ENCODE measurements around the gene DCTD. TPM values are rescaled to one million over a fixed set of nuclear protein-coding genes. Genes with fewer than 3 reads are reported as not detected.

DCTD gene
- total and polyA plus RNA-seq, 10 of the 15 experiments (the other 5 are each of a cell fraction or from before 2014, with no cell fraction given), result 37.8 to 137 (median 92.1) TPM

GRCh38 chr4:182890202-182890601, 27.0 kb downstream of the DCTD start:
- no peak overlapping the region for H2AFZ ChIP-seq (ENCODE audit: control insufficient read depth, low read depth, low read length)
- no peaks in the 10 kb centered on the region for H4K20me1 ChIP-seq (ENCODE audit: control insufficient read depth, insufficient read depth)
- peaks cover 4% of the 10 kb centered on the region; the same call in 2 of the 3 replicates for H3K9me3 ChIP-seq (replicated peaks; ENCODE audit: control insufficient read depth, insufficient read depth, low read length)
- ChIA-PET SMC1A (ENCODE audit: uncharacterized antibody, unreplicated experiment) (no interaction called here), CTCF (no interaction called here), RAD21 (ENCODE audit: unreplicated experiment) (no interaction called here), POLR2A (no interaction called here)
- H3K27ac ChIP-seq (ENCODE audit: control insufficient read depth, insufficient read depth), result no peak overlapping the region
- ATAC-seq, result no peak
- WGBS (ENCODE audit: insufficient coverage, insufficient replicate concordance, low lambda C conversion rate, missing lambda C conversion rate), result 93% methylated on average over 10 of the region's 10 CpGs
- H3K4me2 ChIP-seq (ENCODE audit: control insufficient read depth, insufficient read depth), result no peak overlapping the region
- no peak for DNase-seq (ENCODE audit: low read depth, low spot score)
- no peak for FAIRE-seq
- in situ Hi-C loops (cut with MboI), result no loop called here
- H3K27me3 ChIP-seq (replicated peaks in 1 of 2; ENCODE audit: control insufficient read depth in 2 of 2, insufficient read depth in 2 of 2, low read length in 1 of 2), result no peaks in the 10 kb centered on the region
- H3K79me2 ChIP-seq (ENCODE audit: control insufficient read depth, insufficient read depth, low read length), result no peaks in the 10 kb centered on the region
- no peak overlapping the region for H3K9ac ChIP-seq (ENCODE audit: control insufficient read depth, insufficient read depth, low read length)
- H3K36me3 ChIP-seq (ENCODE audit: control insufficient read depth in 2 of 2, insufficient read depth in 2 of 2, low read length in 1 of 2), result peaks cover 21 to 34% of the 10 kb centered on the region in 2 experiments
- intact Hi-C loops (cut with micrococcal nuclease; ENCODE audit: unreplicated experiment), result no loop called here
- TF ChIP-seq WRNIP1 (IDR thresholded peaks at IDR 0.05; ENCODE audit: borderline replicate concordance, low read depth, low read length), result no peak
- no peak for TF ChIP-seq CEBPB (IDR thresholded peaks at IDR 0.05; ENCODE audit: borderline replicate concordance in 1 of 2, low read depth in 2 of 2, low read length in 2 of 2)
- TF ChIP-seq ZNF622 (IDR thresholded peaks at IDR 0.05), result no peak
- no peak for TF ChIP-seq JUND (IDR thresholded peaks at IDR 0.05; ENCODE audit: low read depth, low read length)
- H3K4me3 ChIP-seq, result no peak overlapping the region
- BruUV-seq (replicated peaks), result no TSS peak
- H3K4me1 ChIP-seq (ENCODE audit: control insufficient read depth, insufficient read depth, low read length), result no peaks in the 10 kb centered on the region

GRCh38 chr4:182888891-182889290, 28.3 kb downstream of the DCTD start:
- Histone ChIP-seq H3K4me2 (ENCODE audit: control insufficient read depth, insufficient read depth) (no peak overlapping the region), H2AFZ (ENCODE audit: control insufficient read depth, low read depth, low read length) (no peak overlapping the region), H4K20me1 (ENCODE audit: control insufficient read depth, insufficient read depth) (no peaks in the 10 kb centered on the region), H3K9me3 (replicated peaks; ENCODE audit: control insufficient read depth, insufficient read depth, low read length) (peaks cover 7% of the 10 kb centered on the region), H3K79me2 (ENCODE audit: control insufficient read depth, insufficient read depth, low read length) (no peaks in the 10 kb centered on the region), H3K4me3 (no peak overlapping the region), H3K36me3 (ENCODE audit: control insufficient read depth in 2 of 2, insufficient read depth in 2 of 2, low read length in 1 of 2) (peaks cover 20 to 25% of the 10 kb centered on the region in 2 experiments), H3K27ac (ENCODE audit: control insufficient read depth, insufficient read depth) (no peak overlapping the region), H3K9ac (ENCODE audit: control insufficient read depth, insufficient read depth, low read length) (no peak overlapping the region), H3K4me1 (ENCODE audit: control insufficient read depth, insufficient read depth, low read length) (no peaks in the 10 kb centered on the region), H3K27me3 (replicated peaks in 1 of 2; ENCODE audit: control insufficient read depth in 2 of 2, insufficient read depth in 2 of 2, low read length in 1 of 2) (no peaks in the 10 kb centered on the region)
- WGBS (ENCODE audit: insufficient coverage, insufficient replicate concordance, low lambda C conversion rate, missing lambda C conversion rate), result 88% methylated on average over 4 of the region's 4 CpGs
- intact Hi-C loops (cut with micrococcal nuclease; ENCODE audit: unreplicated experiment), result no loop called here
- no TSS peak for BruUV-seq (replicated peaks)
- ChIA-PET RAD21 (ENCODE audit: unreplicated experiment) (no interaction called here), SMC1A (ENCODE audit: uncharacterized antibody, unreplicated experiment) (interaction anchor here (0.7 kb wide), 1 partner anchor 24 kb away, joined by 3 read pairs; no protein-coding TSS in a partner anchor), POLR2A (no interaction called here), CTCF (no interaction called here)
- in situ Hi-C loops (cut with MboI), result no loop called here
- FAIRE-seq, result no peak
- ATAC-seq, result no peak
- DNase-seq (ENCODE audit: low read depth, low spot score), result no peak
- TF ChIP-seq, protein P1, sequence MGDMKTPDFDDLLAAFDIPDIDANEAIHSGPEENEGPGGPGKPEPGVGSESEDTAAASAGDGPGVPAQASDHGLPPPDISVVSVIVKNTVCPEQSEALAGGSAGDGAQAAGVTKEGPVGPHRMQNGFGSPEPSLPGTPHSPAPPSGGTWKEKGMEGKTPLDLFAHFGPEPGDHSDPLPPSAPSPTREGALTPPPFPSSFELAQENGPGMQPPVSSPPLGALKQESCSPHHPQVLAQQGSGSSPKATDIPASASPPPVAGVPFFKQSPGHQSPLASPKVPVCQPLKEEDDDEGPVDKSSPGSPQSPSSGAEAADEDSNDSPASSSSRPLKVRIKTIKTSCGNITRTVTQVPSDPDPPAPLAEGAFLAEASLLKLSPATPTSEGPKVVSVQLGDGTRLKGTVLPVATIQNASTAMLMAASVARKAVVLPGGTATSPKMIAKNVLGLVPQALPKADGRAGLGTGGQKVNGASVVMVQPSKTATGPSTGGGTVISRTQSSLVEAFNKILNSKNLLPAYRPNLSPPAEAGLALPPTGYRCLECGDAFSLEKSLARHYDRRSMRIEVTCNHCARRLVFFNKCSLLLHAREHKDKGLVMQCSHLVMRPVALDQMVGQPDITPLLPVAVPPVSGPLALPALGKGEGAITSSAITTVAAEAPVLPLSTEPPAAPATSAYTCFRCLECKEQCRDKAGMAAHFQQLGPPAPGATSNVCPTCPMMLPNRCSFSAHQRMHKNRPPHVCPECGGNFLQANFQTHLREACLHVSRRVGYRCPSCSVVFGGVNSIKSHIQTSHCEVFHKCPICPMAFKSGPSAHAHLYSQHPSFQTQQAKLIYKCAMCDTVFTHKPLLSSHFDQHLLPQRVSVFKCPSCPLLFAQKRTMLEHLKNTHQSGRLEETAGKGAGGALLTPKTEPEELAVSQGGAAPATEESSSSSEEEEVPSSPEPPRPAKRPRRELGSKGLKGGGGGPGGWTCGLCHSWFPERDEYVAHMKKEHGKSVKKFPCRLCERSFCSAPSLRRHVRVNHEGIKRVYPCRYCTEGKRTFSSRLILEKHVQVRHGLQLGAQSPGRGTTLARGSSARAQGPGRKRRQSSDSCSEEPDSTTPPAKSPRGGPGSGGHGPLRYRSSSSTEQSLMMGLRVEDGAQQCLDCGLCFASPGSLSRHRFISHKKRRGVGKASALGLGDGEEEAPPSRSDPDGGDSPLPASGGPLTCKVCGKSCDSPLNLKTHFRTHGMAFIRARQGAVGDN (IDR thresholded peaks at IDR 0.05), result no peak
- TF ChIP-seq NFYB (IDR thresholded peaks at IDR 0.05; ENCODE audit: insufficient read depth, low read depth, low read length) (no peak), WRNIP1 (IDR thresholded peaks at IDR 0.05; ENCODE audit: borderline replicate concordance, low read depth, low read length) (no peak), POLR2A (IDR thresholded peaks at IDR 0.05; ENCODE audit: low read depth, low read length) (no peak), BCLAF1 (IDR thresholded peaks at IDR 0.05) (no peak), ZNF274 (IDR thresholded peaks at IDR 0.05; ENCODE audit: insufficient read depth, insufficient read length) (no peak), TAF1 (IDR thresholded peaks at IDR 0.05; ENCODE audit: borderline replicate concordance, low read depth, low read length) (no peak), PML (IDR thresholded peaks at IDR 0.05; ENCODE audit: low read length) (no peak), FOXK2 (IDR thresholded peaks at IDR 0.05) (no peak), BCL11A (IDR thresholded peaks at IDR 0.05; ENCODE audit: low read depth, low read length) (no peak)
